ENCODE measurements around the gene GLB1L2.

DNA sequence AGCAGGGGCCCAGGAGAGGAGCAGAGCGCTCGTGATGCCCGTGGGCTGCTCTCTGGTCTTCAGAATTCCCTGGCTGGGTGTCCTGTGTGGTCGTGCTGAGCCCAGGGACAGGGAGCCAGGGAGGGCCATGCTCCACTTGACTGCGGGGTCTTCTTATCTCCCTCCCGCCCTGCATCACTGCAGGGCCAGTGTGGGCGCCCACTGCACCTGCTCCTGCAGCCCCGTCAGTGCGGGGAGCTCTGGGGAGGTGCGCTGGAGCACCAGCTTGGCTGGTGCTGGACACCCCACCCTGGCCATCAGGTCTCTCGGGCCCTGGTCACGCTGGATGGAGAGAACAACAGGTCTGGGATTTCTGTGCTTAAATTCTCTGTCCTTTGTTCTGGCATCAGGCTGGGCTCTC lies 48.4 kb downstream of the GLB1L2 start:
- TF ChIP-seq FOXK2 (IDR thresholded peaks at IDR 0.05) (no peak), HDGF (IDR thresholded peaks at IDR 0.05; ENCODE audit: borderline replicate concordance) (no peak), ARNT (IDR thresholded peaks at IDR 0.05) (no peak)
